Kasumi-1 (cell line): ENCODE results near the gene CTNND1.
"Not testable (repeated sequence)": the region's sequence is repeated elsewhere in the genome, so short reads cannot be mapped to it uniquely, and the experiment has no call there.

Experiments used
- DNase-seq, 2 experiments: peaks; one replicate each; lab custom pipeline; 2025; lab: John Stamatoyannopoulos, UW

The CTNND1 gene

GRCh38 chr11:57761301-57762234 lies at the start of gene CTNND1:
CTNND1 (plus strand) TSS chr11:57761802; CDS start chr11:57791479, 29,677 bp downstream.
- no peak for DNase-seq

GRCh38 chr11:57712256-57713150 lies 49.1 kb upstream of the CTNND1 start, which contains the start of gene TMX2:
TMX2 (plus strand) TSS chr11:57712593; CDS start chr11:57712619, 26 bp downstream.
- DNase-seq, result peak; percentile 100

GRCh38 chr11:57713835-57714234 lies 47.8 kb upstream of the CTNND1 start:
- DNase-seq, result no peak

GRCh38 chr11:57716726-57717125 lies 44.9 kb upstream of the CTNND1 start:
- not testable (repeated sequence) for DNase-seq

GRCh38 chr11:57727185-57727584 lies 34.4 kb upstream of the CTNND1 start:
- no peak for DNase-seq

- DNase-seq, result no peak
Observed at GRCh38 chr11:57728829-57729228, 32.8 kb upstream of the CTNND1 start.

GRCh38 chr11:57729479-57729878 lies 32.1 kb upstream of the CTNND1 start:
- no peak for DNase-seq

GRCh38 chr11:57732661-57733060 lies 28.9 kb upstream of the CTNND1 start:
- DNase-seq, result no peak

GRCh38 chr11:57735619-57736298 lies 25.8 kb upstream of the CTNND1 start:
- no peak for DNase-seq

GRCh38 chr11:57741132-57742086 lies 20.2 kb upstream of the CTNND1 start, which contains the start of gene SELENOH:
SELENOH (plus strand) TSS chr11:57741491; CDS start chr11:57741596, 105 bp downstream.
- peak; percentile 98 for DNase-seq

- peak; percentile 25 to 45 for DNase-seq
Observed at GRCh38 chr11:57742087-57742452, 19.5 kb upstream of the CTNND1 start.

GRCh38 chr11:57744357-57744756 lies 17.2 kb upstream of the CTNND1 start:
- no peak for DNase-seq

GRCh38 chr11:57745206-57745605 lies 16.4 kb upstream of the CTNND1 start:
- no peak for DNase-seq

GRCh38 chr11:57746920-57747319 lies 14.7 kb upstream of the CTNND1 start:
- no peak for DNase-seq

- DNase-seq, result no peak
Observed at GRCh38 chr11:57751176-57751575, 10.4 kb upstream of the CTNND1 start.

- peak; percentile 67 to 81 for DNase-seq
Observed at GRCh38 chr11:57751676-57752253, 9.8 kb upstream of the CTNND1 start, which contains the start of gene BTBD18. BTBD18 (minus strand) TSS chr11:57751819; CDS start chr11:57751188, 631 bp downstream.

GRCh38 chr11:57752954-57753353 lies 8.6 kb upstream of the CTNND1 start:
- DNase-seq, result no peak

GRCh38 chr11:57758174-57758573 lies 3.4 kb upstream of the CTNND1 start:
- no peak for DNase-seq

- DNase-seq, result no peak
Observed at GRCh38 chr11:57762235-57762861, 746 bp downstream of the CTNND1 start.

GRCh38 chr11:57763568-57763967 lies 2.0 kb downstream of the CTNND1 start:
- no peak for DNase-seq
